IMR-90 (cell line): Measurements from ENCODE around the gene ANKRD13D. TPM values are rescaled to one million over a fixed set of nuclear protein-coding genes. Genes with fewer than 3 reads are reported as not detected.
A peak's percentile ranks its signal among the peaks of the same experiment; 100 is the strongest.

Experiments
- ATAC-seq: fragments of 200-7000 bp; cut with Tn5 transposase; 2 replicates; pipeline ENCODE4 v1.9.1; 2020; ENCODE audit warnings: low read depth, mild to moderate bottlenecking, moderate library complexity
- BruUV-seq: library from RNA; stranded (reverse); fragments of 400-500 nt; replicated peaks from 2 replicates; lab custom pipeline; 2021; lab: Mats Ljungman, UMichigan
- CTCF ChIA-PET: fragments of 300-600 bp; formaldehyde crosslinking; extraction: SDS; loops from one replicate; lab custom pipeline; 2021; ENCODE audit warnings: antibody characterized with exemption; lab: Yijun Ruan, JAX
- POLR2A ChIA-PET: fragments of 300-600 bp; sonication (Branson Sonifier 250); formaldehyde crosslinking; loops from one replicate; lab custom pipeline; 2022; ENCODE audit warnings: antibody characterized with exemption; ENCODE audit not compliant: unreplicated experiment; lab: Charles Lee
- DNase-seq: peaks from one replicate; pipeline ENCODE4 v3.0.0; 2013
- H2AFZ ChIP-seq: replicated peaks from 2 replicates; pipeline ENCODE3; 2013; ENCODE audit warnings: low read length, mild to moderate bottlenecking; ENCODE audit not compliant: poor library complexity
- H2AK5ac ChIP-seq: 2 replicates; pipeline ENCODE4 v1.6.1; 2013; ENCODE audit warnings: low read depth, low read length, inconsistent platforms
- H2AK9ac ChIP-seq: replicated peaks from 2 replicates; pipeline ENCODE3; 2013; ENCODE audit warnings: mild to moderate bottlenecking, low read depth, low read length, moderate library complexity; ENCODE audit not compliant: poor library complexity
- H2BK120ac ChIP-seq: 2 replicates; pipeline ENCODE4 v1.6.1; 2013; ENCODE audit warnings: low read depth, low read length, inconsistent platforms
- H2BK15ac ChIP-seq: 3 replicates; pipeline ENCODE4 v1.6.1; 2013; ENCODE audit warnings: low read depth, low read length, inconsistent platforms
- H2BK20ac ChIP-seq: 2 replicates; pipeline ENCODE4 v1.6.1; 2013; ENCODE audit warnings: low read depth, mild to moderate bottlenecking, inconsistent platforms, low read length, moderate library complexity
- H2BK5ac ChIP-seq: 2 replicates; pipeline ENCODE4 v1.6.1; 2013; ENCODE audit warnings: mild to moderate bottlenecking, low read depth, low read length, inconsistent platforms; ENCODE audit not compliant: poor library complexity, severe bottlenecking
- H3K14ac ChIP-seq: replicated peaks from 2 replicates; pipeline ENCODE4 v1.6.1; 2013; ENCODE audit warnings: low read depth, low read length, inconsistent platforms
- H3K18ac ChIP-seq: 2 replicates; pipeline ENCODE4 v1.6.1; 2013; ENCODE audit warnings: low read depth, low read length, control low read depth
- H3K23ac ChIP-seq: 2 replicates; pipeline ENCODE4 v1.6.1; 2013; ENCODE audit warnings: low read depth, low read length, inconsistent platforms
- H3K27ac ChIP-seq: 2 replicates; pipeline ENCODE4 v1.5.1; 2013; ENCODE audit warnings: mild to moderate bottlenecking, control low read depth, low read length; ENCODE audit not compliant: insufficient read depth
- H3K27me3 ChIP-seq: 2 replicates; pipeline ENCODE4 v1.6.1; 2013; ENCODE audit warnings: low read length; ENCODE audit not compliant: control insufficient read depth, insufficient read depth
- H3K36me3 ChIP-seq: 2 replicates; pipeline ENCODE4 v1.6.1; 2013; ENCODE audit warnings: low read length, mixed read lengths; ENCODE audit not compliant: control insufficient read depth, insufficient read depth
- H3K4ac ChIP-seq: 2 replicates; pipeline ENCODE4 v1.6.1; 2013; ENCODE audit warnings: low read depth, low read length, inconsistent platforms
- H3K4me1 ChIP-seq: 2 replicates; pipeline ENCODE4 v1.6.1; 2013; ENCODE audit warnings: low read length, mixed read lengths; ENCODE audit not compliant: control insufficient read depth, insufficient read depth
- H3K4me2 ChIP-seq: 2 replicates; pipeline ENCODE4 v1.6.1; 2013; ENCODE audit warnings: low read depth, mild to moderate bottlenecking, control low read depth, low read length, moderate library complexity
- H3K4me3 ChIP-seq: 2 replicates; pipeline ENCODE4 v1.5.1; 2013; ENCODE audit warnings: low read depth, mild to moderate bottlenecking, control low read depth, low read length, moderate library complexity; ENCODE audit not compliant: insufficient read depth
- H3K56ac ChIP-seq: 2 replicates; pipeline ENCODE4 v1.6.1; 2013; ENCODE audit warnings: low read length, inconsistent platforms; ENCODE audit not compliant: insufficient read depth; ENCODE audit errors: extremely low read depth
- H3K79me1 ChIP-seq, 2 experiments: 2 replicates each; pipeline ENCODE4 v1.6.1; 2013; ENCODE audit warnings: low read length in 2 of 2, inconsistent platforms in 1 of 2, low read depth in 1 of 2
- H3K9ac ChIP-seq: 2 replicates; pipeline ENCODE4 v1.6.1; 2013; ENCODE audit warnings: low read depth, low read length, control low read depth
- H3K9me1 ChIP-seq: 2 replicates; pipeline ENCODE4 v1.6.1; 2013; ENCODE audit warnings: low read length, inconsistent platforms; ENCODE audit not compliant: insufficient read depth
- H3K9me3 ChIP-seq: 2 replicates; pipeline ENCODE4 v1.6.1; 2013; ENCODE audit warnings: low read length; ENCODE audit not compliant: control insufficient read depth, insufficient read depth
- H4K20me1 ChIP-seq: 2 replicates; pipeline ENCODE4 v1.6.1; 2013; ENCODE audit warnings: low read length, inconsistent platforms; ENCODE audit not compliant: insufficient read depth
- H4K5ac ChIP-seq: 2 replicates; pipeline ENCODE4 v1.6.1; 2013; ENCODE audit warnings: mild to moderate bottlenecking, low read depth, low read length, control low read depth
- H4K8ac ChIP-seq, 2 experiments: 2 replicates each; pipeline ENCODE4 v1.6.1; 2013; ENCODE audit warnings: low read depth in 2 of 2, low read length in 2 of 2, control low read depth in 1 of 2, inconsistent platforms in 1 of 2
- H4K91ac ChIP-seq: 2 replicates; pipeline ENCODE4 v1.6.1; 2013; ENCODE audit warnings: low read depth, low read length, inconsistent platforms; ENCODE audit not compliant: insufficient read depth
- BHLHE40 ChIP-seq: fragments of 150-350 bp; IDR thresholded peaks from 2 replicates; pipeline ENCODE4 v1.6.1; 2016; ENCODE audit warnings: mild to moderate bottlenecking, low read depth, low read length
- MXI1 ChIP-seq: IDR thresholded peaks from 2 replicates; pipeline ENCODE4 v1.6.1; 2012; ENCODE audit warnings: low read depth, mild to moderate bottlenecking, low read length, moderate library complexity, borderline replicate concordance
- RFX5 ChIP-seq: IDR thresholded peaks from 2 replicates; pipeline ENCODE4 v1.8.0; 2012; ENCODE audit warnings: low read depth, mild to moderate bottlenecking, low read length, moderate library complexity
- SMC3 ChIP-seq: fragments of 150-350 bp; IDR thresholded peaks from 2 replicates; pipeline ENCODE4 v1.6.1; 2016; ENCODE audit warnings: low read depth, mild to moderate bottlenecking, antibody characterized with exemption, low read length, moderate library complexity
- WGBS, 2 experiments: methylation state at CpG; one replicate each; pipeline versions ENCODE4 v1.1.5 to v1.1.7; 2013; ENCODE audit warnings: missing lambda C conversion rate in 2 of 2; ENCODE audit not compliant: insufficient read length in 1 of 2; ENCODE audit errors: extremely low coverage in 2 of 2; 5-methylcytosine and 5-hydroxymethylcytosine counted together
- dilution Hi-C: fragments of 300-500 bp; cut with HindIII; formaldehyde crosslinking; loops from one replicate; pipeline ENCODE4 v1.14.3; 2018; ENCODE audit warnings: low sequenced_read_pairs; ENCODE audit not compliant: unreplicated experiment
- in situ Hi-C: fragments of 300-500 bp; cut with MboI; formaldehyde crosslinking; loops from 3 replicates; pipeline ENCODE4 v1.14.3; 2019; ENCODE audit warnings: low sequenced_read_pairs, inconsistent platforms, mixed read lengths
- intact Hi-C: fragments of 100-400 bp; cut with micrococcal nuclease; formaldehyde crosslinking; loops from 2 replicates; pipeline ENCODE4 v1.10.0; 2022
- polyA plus RNA-seq, 3 experiments: library from polyadenylated mRNA; depleted of rRNA; stranded (reverse); fragments of >200 nt; gene quantifications; 2 replicates each; pipeline ENCODE4 v1.2.3, GENCODE V29; 2012; ENCODE audit warnings: low replicate concordance in 1 of 3
- total RNA-seq: library from RNA; depleted of rRNA; stranded (reverse); fragments of >200 nt; gene quantifications from 2 replicates; pipeline ENCODE4 v1.2.3, GENCODE V29; 2012
- TF ChIP-seq, protein P1 (sequence below): conservative IDR thresholded peaks from 2 replicates; pipeline ENCODE4 v1.5.1; 2012; ENCODE audit warnings: mild to moderate bottlenecking, low read depth, low read length, improper control_type of control experiment

Gene ANKRD13D
- total and polyA plus RNA-seq, 2 of the 4 experiments (the other 2 are of a cell fraction), result 7.3 to 38.4 TPM

DNA sequence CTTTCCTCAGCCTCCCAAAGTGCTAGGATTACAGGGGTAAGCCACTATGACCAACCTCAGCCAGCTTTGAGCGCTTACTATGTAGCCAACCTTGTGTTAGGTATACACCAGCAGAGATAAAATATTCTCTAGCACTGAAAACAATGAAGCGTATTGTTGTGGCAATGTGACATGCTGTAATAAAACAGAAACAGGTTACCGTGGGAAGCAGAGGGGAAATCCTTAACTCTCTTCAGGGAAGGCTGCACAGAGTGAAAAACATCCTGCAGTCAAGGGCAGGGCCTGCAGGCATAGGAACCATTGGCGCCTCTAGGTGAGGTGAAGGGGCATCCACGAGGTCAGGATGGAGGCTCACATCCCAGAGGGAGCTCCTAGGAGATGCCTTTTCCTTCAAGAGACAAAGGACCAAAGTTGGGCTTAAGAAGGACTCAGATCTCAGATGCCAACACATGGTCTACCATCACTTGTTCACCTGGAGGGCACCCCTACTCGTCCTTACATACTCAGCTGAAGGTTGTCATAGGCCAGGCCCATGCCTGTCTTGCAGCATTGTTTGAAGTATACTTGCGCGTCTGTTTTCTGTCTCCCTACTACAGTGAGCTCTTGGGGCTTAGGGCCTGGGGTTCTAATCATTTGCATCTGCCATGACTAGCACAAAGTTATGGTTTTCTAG is 56.3 kb downstream of the ANKRD13D start:
- no TSS peak for BruUV-seq
- Histone ChIP-seq H3K9me1 (no peaks in the 10 kb centered on the region), H2AK9ac (no peak overlapping the region), H3K14ac (no peak overlapping the region), H4K8ac (no peak overlapping the region), H4K91ac (no peak overlapping the region), H3K27ac (no peak overlapping the region), H3K4me1 (peaks cover 2% of the 10 kb centered on the region), H2BK15ac (no peak overlapping the region), H3K9me3 (peaks cover 2% of the 10 kb centered on the region; the same call in 1 of the 2 replicates), H3K23ac (no peak overlapping the region), H3K36me3 (no peaks in the 10 kb centered on the region), H2AK5ac (no peak overlapping the region), H3K56ac (no peak overlapping the region), H2AFZ (no peak overlapping the region), H3K9ac (no peak overlapping the region), H4K5ac (no peak overlapping the region), H4K20me1 (no peaks in the 10 kb centered on the region; the same call in 1 of the 2 replicates), H3K27me3 (no peaks in the 10 kb centered on the region), H3K4ac (no peak overlapping the region), H2BK20ac (no peak overlapping the region), H3K4me2 (no peak overlapping the region), H3K18ac (no peak overlapping the region), H2BK120ac (no peak overlapping the region), H2BK5ac (no peak overlapping the region), H3K79me1 (no peaks in the 10 kb centered on the region), H3K4me3 (no peak overlapping the region)
- POLR2A ChIA-PET, result no interaction called here
- CTCF ChIA-PET, result interaction anchor here (0.7 to 1.6 kb wide), 8 partner anchors 10 to 36 kb away, joined by 3 to 14 read pairs (median 4); no protein-coding TSS in a partner anchor
- TF ChIP-seq MXI1 (no peak), SMC3 (no peak), RFX5 (no peak), BHLHE40 (no peak)
- TF ChIP-seq, protein P1, sequence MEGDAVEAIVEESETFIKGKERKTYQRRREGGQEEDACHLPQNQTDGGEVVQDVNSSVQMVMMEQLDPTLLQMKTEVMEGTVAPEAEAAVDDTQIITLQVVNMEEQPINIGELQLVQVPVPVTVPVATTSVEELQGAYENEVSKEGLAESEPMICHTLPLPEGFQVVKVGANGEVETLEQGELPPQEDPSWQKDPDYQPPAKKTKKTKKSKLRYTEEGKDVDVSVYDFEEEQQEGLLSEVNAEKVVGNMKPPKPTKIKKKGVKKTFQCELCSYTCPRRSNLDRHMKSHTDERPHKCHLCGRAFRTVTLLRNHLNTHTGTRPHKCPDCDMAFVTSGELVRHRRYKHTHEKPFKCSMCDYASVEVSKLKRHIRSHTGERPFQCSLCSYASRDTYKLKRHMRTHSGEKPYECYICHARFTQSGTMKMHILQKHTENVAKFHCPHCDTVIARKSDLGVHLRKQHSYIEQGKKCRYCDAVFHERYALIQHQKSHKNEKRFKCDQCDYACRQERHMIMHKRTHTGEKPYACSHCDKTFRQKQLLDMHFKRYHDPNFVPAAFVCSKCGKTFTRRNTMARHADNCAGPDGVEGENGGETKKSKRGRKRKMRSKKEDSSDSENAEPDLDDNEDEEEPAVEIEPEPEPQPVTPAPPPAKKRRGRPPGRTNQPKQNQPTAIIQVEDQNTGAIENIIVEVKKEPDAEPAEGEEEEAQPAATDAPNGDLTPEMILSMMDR, result no peak
- intact Hi-C loops, result no loop called here
- DNase-seq (no peak), ATAC-seq (peak; percentile 24)
- in situ Hi-C loops, result no loop called here
- WGBS, 2 experiments, result 60% methylated on average over 2 of the region's 8 CpGs; no CpG with 5 or more reads in 1 of the 2 experiments
- dilution Hi-C loops, result no loop called here
